Testis (tissue), 3 donors: ENCODE data around the gene RTN4RL1. TPM values are rescaled to one million over a fixed set of nuclear protein-coding genes. Genes with fewer than 3 reads are reported as not detected.
"Not testable (repeated sequence)": the region's sequence is repeated elsewhere in the genome, so short reads cannot be mapped to it uniquely, and the experiment has no call there.

Experiments
- DNase-seq: peaks from one replicate; pipeline ENCODE4 v3.0.0-alpha.2; 2019
- H3K27ac ChIP-seq, 2 donors: fragments of 200-600 bp; sonication (generic); one replicate each; pipeline ENCODE4 v1.5.1; 2019
- H3K27me3 ChIP-seq: fragments of 200-600 bp; sonication (generic); one replicate; pipeline ENCODE4 v1.5.1; 2019
- H3K36me3 ChIP-seq: fragments of 200-600 bp; sonication (generic); one replicate; pipeline ENCODE4 v1.5.1; 2017; ENCODE audit warnings: low read depth; ENCODE audit errors: missing control alignments
- H3K4me1 ChIP-seq: fragments of 200-600 bp; sonication (generic); one replicate; pipeline ENCODE4 v1.5.1; 2019
- H3K4me3 ChIP-seq, 2 donors: fragments of 200-600 bp; sonication (generic); one replicate each; pipeline ENCODE4 v1.5.1; 2017 to 2019
- H3K9me3 ChIP-seq: fragments of 200-600 bp; sonication (generic); one replicate; pipeline ENCODE4 v1.5.1; 2017
- POLR2A ChIP-seq: fragments of 450-650 bp; IDR thresholded peaks from one replicate; pipeline ENCODE4 v1.6.1; 2017; ENCODE audit warnings: antibody characterized with exemption, mild to moderate bottlenecking, moderate library complexity
- WGBS, 2 donors: methylation state at CpG; one replicate each; pipeline ENCODE4 v1.1.5; 2018; 5-methylcytosine and 5-hydroxymethylcytosine counted together
- intact Hi-C: fragments of 100-400 bp; cut with DNase I; formaldehyde crosslinking; loops from one replicate; pipeline ENCODE4 v1.15.1; 2023; ENCODE audit warnings: low total_unique reads
- polyA plus RNA-seq: library from polyadenylated mRNA; stranded (reverse); fragments of 350-450 nt; fragmentation: Illumina TruSeq; extraction: RNeasy Lipid Tissue Mini Kit (QIAGEN cat#74804); gene quantifications from one replicate; pipeline ENCODE4 v1.2.3, GENCODE V29; 2014; ENCODE audit warnings: low read depth, low replicate concordance; ENCODE audit not compliant: insufficient read depth
- total RNA-seq, 2 donors: library from RNA; depleted of rRNA; stranded (reverse); fragments of >200 nt; gene quantifications; one replicate each; pipeline ENCODE4 v1.2.3, GENCODE V29; 2016
- TF ChIP-seq, protein P1 (sequence below), 3 experiments: fragments of 450-650 bp in 2 of 3; fragments of 200-600 bp in 1 of 3; sonication (generic) in 1 of 3; IDR thresholded peaks; one replicate each; pipeline ENCODE4 v1.5.1; 2016 to 2019; ENCODE audit warnings: antibody characterized with exemption in 3 of 3, mild to moderate bottlenecking in 2 of 3, moderate library complexity in 1 of 3

The RTN4RL1 gene
- total and polyA plus RNA-seq, 3 donors from 2014 or later = 1.7 to 1.8 (median 1.8) TPM

- Histone ChIP-seq H3K4me3 (no peak overlapping the region), H3K27me3 (no peaks in the 10 kb centered on the region), H3K27ac (no peak overlapping the region), H3K4me1 (no peaks in the 10 kb centered on the region), H3K9me3 (no peaks in the 10 kb centered on the region), H3K36me3 (no peaks in the 10 kb centered on the region)
- intact Hi-C loops = no loop called here
- DNase-seq = no peak
- TF ChIP-seq POLR2A = no peak
- TF ChIP-seq, protein P1, sequence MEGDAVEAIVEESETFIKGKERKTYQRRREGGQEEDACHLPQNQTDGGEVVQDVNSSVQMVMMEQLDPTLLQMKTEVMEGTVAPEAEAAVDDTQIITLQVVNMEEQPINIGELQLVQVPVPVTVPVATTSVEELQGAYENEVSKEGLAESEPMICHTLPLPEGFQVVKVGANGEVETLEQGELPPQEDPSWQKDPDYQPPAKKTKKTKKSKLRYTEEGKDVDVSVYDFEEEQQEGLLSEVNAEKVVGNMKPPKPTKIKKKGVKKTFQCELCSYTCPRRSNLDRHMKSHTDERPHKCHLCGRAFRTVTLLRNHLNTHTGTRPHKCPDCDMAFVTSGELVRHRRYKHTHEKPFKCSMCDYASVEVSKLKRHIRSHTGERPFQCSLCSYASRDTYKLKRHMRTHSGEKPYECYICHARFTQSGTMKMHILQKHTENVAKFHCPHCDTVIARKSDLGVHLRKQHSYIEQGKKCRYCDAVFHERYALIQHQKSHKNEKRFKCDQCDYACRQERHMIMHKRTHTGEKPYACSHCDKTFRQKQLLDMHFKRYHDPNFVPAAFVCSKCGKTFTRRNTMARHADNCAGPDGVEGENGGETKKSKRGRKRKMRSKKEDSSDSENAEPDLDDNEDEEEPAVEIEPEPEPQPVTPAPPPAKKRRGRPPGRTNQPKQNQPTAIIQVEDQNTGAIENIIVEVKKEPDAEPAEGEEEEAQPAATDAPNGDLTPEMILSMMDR (IDR thresholded peaks at IDR 0.05) = no peak
- 91 to 93% methylated on average over 18 of the region's 18 CpGs for WGBS, 2 donors
These were observed 128.0 kb downstream of the RTN4RL1 start for GRCh38 chr17:1897105-1897656.

- no peaks in the 10 kb centered on the region for H3K36me3 ChIP-seq
- no peak overlapping the region for H3K4me3 ChIP-seq
- no peak for TF ChIP-seq POLR2A
- TF ChIP-seq, protein P1 (IDR thresholded peaks at IDR 0.05) = no peak
- no peaks in the 10 kb centered on the region for H3K27me3 ChIP-seq
- 87 to 88% methylated on average over 25 of the region's 25 CpGs for WGBS, 2 donors
- H3K4me1 ChIP-seq = no peaks in the 10 kb centered on the region
- H3K9me3 ChIP-seq = no peaks in the 10 kb centered on the region
- intact Hi-C loops = no loop called here
- no peak overlapping the region for H3K27ac ChIP-seq
- no peak for DNase-seq
These were observed 128.7 kb downstream of the RTN4RL1 start for GRCh38 chr17:1896243-1897104.

GRCh38 chr17:1895479-1895878, 129.7 kb downstream of the RTN4RL1 start:
- H3K4me3 ChIP-seq, H3K36me3 ChIP-seq, H3K9me3 ChIP-seq, DNase-seq, H3K27ac ChIP-seq, H3K4me1 ChIP-seq, H3K27me3 ChIP-seq, intact Hi-C loops: not testable (repeated sequence)
- 94 to 96% methylated on average over 11 of the region's 11 CpGs for WGBS, 2 donors

- Histone ChIP-seq H3K27ac (no peak overlapping the region), H3K4me1 (no peaks in the 10 kb centered on the region), H3K27me3 (no peaks in the 10 kb centered on the region), H3K9me3 (no peaks in the 10 kb centered on the region), H3K4me3 (no peak overlapping the region), H3K36me3 (no peaks in the 10 kb centered on the region)
- TF ChIP-seq, protein P1 (IDR thresholded peaks at IDR 0.05) = no peak
- no peak for TF ChIP-seq POLR2A
- DNase-seq = no peak
- intact Hi-C loops = no loop called here
- 91 to 94% methylated on average over 7 of the region's 7 CpGs for WGBS, 2 donors
These were observed 130.3 kb downstream of the RTN4RL1 start for GRCh38 chr17:1894753-1895339.

DNA sequence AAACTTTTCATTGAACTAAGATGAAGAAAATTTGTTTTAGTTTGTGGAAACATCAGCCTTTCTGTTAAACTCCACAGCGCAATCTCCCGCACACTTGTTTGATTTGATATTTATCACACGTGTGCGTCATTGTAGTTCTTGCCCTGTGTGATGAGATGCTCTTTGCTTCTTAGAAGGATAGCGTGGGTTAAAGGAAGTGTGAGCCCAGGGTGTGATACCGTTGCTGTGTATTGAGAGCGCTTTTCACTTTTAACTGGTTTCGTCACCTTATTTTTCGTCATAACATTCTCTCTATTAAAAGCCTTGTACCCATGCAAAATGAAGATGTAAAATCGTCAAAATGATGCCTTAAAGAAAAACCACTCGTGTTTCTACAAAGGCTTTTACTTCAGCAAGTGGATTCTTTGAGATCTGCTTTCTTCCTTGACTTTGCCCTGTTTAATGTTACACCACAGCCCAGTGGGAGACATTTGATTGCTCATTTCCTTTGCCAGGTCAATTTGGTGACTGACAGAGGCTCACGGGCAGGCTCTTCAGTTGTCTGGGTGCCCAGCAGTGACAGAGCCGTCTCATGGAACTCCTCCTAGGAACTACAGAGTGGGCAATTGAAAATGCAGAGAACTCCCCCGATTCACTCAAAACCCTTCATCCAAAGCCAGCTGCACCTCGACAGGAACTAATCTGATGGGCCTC, 134.2 kb downstream of the RTN4RL1 start:
- Histone ChIP-seq H3K9me3 (no peaks in the 10 kb centered on the region), H3K27me3 (no peaks in the 10 kb centered on the region), H3K36me3 (no peaks in the 10 kb centered on the region), H3K4me1 (no peaks in the 10 kb centered on the region), H3K4me3 (no peak overlapping the region), H3K27ac (no peak overlapping the region)
- DNase-seq = no peak
- 84 to 87% methylated on average over 15 of the region's 15 CpGs for WGBS, 2 donors
- TF ChIP-seq, protein P1 (IDR thresholded peaks at IDR 0.05) = no peak
- TF ChIP-seq POLR2A = no peak
- intact Hi-C loops = no loop called here
